Measurements from ENCODE around the gene SPATA9.
A peak's percentile ranks its signal among the peaks of the same experiment; 100 is the strongest.

The SPATA9 gene

DNA sequence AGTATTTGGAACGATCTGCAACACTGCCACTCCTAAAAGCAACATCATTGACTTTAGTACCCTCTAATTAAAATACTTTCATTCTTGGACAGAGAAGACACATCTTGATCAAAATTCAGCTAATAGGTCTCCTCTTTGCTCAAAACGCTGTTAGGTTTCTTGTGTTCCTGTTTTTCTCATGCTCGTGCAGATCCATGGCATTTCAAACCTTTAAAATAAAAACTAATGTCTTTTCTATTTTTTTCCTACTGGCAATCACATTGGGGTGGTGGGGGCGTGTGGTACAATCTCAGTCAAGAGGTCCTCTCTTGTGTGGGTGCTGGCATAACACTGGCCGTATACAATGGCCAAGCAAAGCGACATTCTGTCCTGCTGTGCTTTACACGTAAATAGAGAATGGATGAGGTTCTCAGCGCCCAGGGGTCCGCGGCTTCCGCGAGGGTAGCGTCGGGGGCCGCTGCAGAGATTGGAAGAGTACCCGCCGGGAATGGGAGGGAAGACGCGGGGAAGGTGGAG, 63.2 kb downstream of the SPATA9 start:
- Histone ChIP-seq H3K4me1 (ENCODE audit: control insufficient read depth, insufficient read depth, low read length, poor library complexity, severe bottlenecking) (peaks cover 49% of the 10 kb centered on the region), H3K27ac (ENCODE audit: insufficient read depth, low read length, poor library complexity, severe bottlenecking) (peak overlapping the region; percentile 57), H3K27me3 (replicated peaks; ENCODE audit: control insufficient read depth, insufficient read depth, low read length, poor library complexity, severe bottlenecking) (no peaks in the 10 kb centered on the region), H3K4me3 (ENCODE audit: insufficient read depth, low read depth, low read length, poor library complexity, severe bottlenecking) (peak overlapping the region; percentile 83), H3K9me3 (ENCODE audit: control insufficient read depth, low read length) (no peaks in the 10 kb centered on the region), H3K36me3 (ENCODE audit: control insufficient read depth, insufficient read depth, low read length) (no peaks in the 10 kb centered on the region)
- no peak for DNase-seq

DNA sequence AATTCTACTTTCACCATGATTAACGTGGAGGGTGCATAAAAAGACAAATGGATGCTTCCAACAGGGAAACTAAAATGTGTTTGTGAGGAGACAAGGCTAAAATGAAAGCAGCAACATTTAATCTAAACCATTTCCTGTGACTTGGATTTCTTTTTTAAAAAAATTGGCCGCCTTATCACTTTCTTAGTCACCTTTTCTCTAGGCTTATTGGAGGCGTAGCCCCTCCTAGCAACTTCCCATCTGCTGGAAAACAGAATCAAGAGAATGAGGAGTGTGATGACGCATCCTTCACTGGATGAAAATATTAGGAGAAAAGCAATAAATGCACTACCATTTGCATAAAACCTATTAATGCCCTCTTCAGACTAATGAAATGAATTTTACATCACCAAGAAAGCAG, 63.7 kb downstream of the SPATA9 start:
- no peak for DNase-seq
- no peaks in the 10 kb centered on the region for H3K9me3 ChIP-seq (ENCODE audit: control insufficient read depth, low read length)
- H3K36me3 ChIP-seq (ENCODE audit: control insufficient read depth, insufficient read depth, low read length), result no peaks in the 10 kb centered on the region
- H3K4me3 ChIP-seq (ENCODE audit: insufficient read depth, low read depth, low read length, poor library complexity, severe bottlenecking), result peak overlapping the region; percentile 83
- H3K27me3 ChIP-seq (replicated peaks; ENCODE audit: control insufficient read depth, insufficient read depth, low read length, poor library complexity, severe bottlenecking), result no peaks in the 10 kb centered on the region
- no peak overlapping the region for H3K27ac ChIP-seq (ENCODE audit: insufficient read depth, low read length, poor library complexity, severe bottlenecking)
- peaks cover 44% of the 10 kb centered on the region for H3K4me1 ChIP-seq (ENCODE audit: control insufficient read depth, insufficient read depth, low read length, poor library complexity, severe bottlenecking)

DNA sequence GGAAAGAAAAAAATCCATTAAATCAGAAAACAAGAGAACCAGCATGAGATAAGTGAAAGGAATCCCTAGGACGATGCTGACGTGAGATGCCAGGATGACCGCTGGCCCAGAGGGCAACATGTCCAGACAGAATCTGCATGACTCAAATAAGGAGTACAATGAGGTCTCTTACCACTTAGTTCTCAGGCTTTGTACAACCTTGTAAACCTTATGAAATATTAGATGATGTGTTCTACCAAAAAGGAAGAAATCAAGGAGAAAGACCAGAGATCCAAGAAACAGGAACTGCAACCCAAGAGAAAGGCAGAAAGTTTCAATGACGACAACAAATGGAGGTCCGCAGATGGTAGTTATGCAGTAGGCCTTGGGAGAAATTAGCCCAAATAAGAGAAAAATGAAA, 65.7 kb downstream of the SPATA9 start:
- DNase-seq, result no peak
- Histone ChIP-seq H3K4me3 (ENCODE audit: insufficient read depth, low read depth, low read length, poor library complexity, severe bottlenecking) (no peak overlapping the region), H3K4me1 (ENCODE audit: control insufficient read depth, insufficient read depth, low read length, poor library complexity, severe bottlenecking) (peaks cover 27% of the 10 kb centered on the region), H3K36me3 (ENCODE audit: control insufficient read depth, insufficient read depth, low read length) (no peaks in the 10 kb centered on the region), H3K9me3 (ENCODE audit: control insufficient read depth, low read length) (no peaks in the 10 kb centered on the region), H3K27ac (ENCODE audit: insufficient read depth, low read length, poor library complexity, severe bottlenecking) (no peak overlapping the region), H3K27me3 (replicated peaks; ENCODE audit: control insufficient read depth, insufficient read depth, low read length, poor library complexity, severe bottlenecking) (no peaks in the 10 kb centered on the region)

DNA sequence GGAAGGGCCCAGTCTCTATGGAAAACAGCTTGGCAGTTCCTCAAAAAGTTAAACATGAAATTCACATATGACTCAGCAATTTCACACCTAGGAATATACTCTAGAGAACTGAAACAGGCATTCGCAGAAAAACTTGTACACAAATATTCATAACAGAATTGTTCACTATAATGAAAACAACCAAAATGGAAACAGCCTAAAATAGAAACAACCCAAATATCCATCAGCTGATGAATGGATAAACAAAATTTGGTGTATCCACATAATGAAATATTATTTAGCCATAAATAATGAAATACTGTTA, 67.7 kb downstream of the SPATA9 start:
- H3K9me3 ChIP-seq (ENCODE audit: control insufficient read depth, low read length), result no peaks in the 10 kb centered on the region
- no peak overlapping the region for H3K4me3 ChIP-seq (ENCODE audit: insufficient read depth, low read depth, low read length, poor library complexity, severe bottlenecking)
- H3K36me3 ChIP-seq (ENCODE audit: control insufficient read depth, insufficient read depth, low read length), result no peaks in the 10 kb centered on the region
- no peak for DNase-seq
- peaks cover 17% of the 10 kb centered on the region for H3K4me1 ChIP-seq (ENCODE audit: control insufficient read depth, insufficient read depth, low read length, poor library complexity, severe bottlenecking)
- no peak overlapping the region for H3K27ac ChIP-seq (ENCODE audit: insufficient read depth, low read length, poor library complexity, severe bottlenecking)
- no peaks in the 10 kb centered on the region for H3K27me3 ChIP-seq (replicated peaks; ENCODE audit: control insufficient read depth, insufficient read depth, low read length, poor library complexity, severe bottlenecking)

DNA sequence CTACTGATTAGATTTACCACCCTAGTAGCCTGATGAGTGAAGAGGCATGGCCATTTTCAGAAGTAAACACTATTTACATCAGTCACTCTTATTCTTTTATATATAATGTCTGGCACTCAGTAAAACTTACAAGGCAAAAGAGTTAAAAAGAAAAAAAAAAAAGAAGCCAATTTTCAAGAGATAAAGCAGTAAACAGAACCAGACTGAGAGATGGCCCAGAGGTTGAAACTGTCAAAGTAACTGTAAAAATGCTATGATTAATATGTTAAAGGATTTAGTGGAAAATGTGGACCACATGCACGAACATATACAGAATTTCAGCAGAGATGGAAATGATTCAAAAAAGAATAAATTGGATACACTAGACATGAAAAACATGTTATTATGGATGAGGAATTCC, 69.3 kb downstream of the SPATA9 start:
- Histone ChIP-seq H3K36me3 (ENCODE audit: control insufficient read depth, insufficient read depth, low read length) (no peaks in the 10 kb centered on the region), H3K4me1 (ENCODE audit: control insufficient read depth, insufficient read depth, low read length, poor library complexity, severe bottlenecking) (peaks cover 2% of the 10 kb centered on the region), H3K4me3 (ENCODE audit: insufficient read depth, low read depth, low read length, poor library complexity, severe bottlenecking) (no peak overlapping the region), H3K27me3 (replicated peaks; ENCODE audit: control insufficient read depth, insufficient read depth, low read length, poor library complexity, severe bottlenecking) (no peaks in the 10 kb centered on the region), H3K9me3 (ENCODE audit: control insufficient read depth, low read length) (no peaks in the 10 kb centered on the region), H3K27ac (ENCODE audit: insufficient read depth, low read length, poor library complexity, severe bottlenecking) (no peak overlapping the region)
- DNase-seq, result no peak

DNA sequence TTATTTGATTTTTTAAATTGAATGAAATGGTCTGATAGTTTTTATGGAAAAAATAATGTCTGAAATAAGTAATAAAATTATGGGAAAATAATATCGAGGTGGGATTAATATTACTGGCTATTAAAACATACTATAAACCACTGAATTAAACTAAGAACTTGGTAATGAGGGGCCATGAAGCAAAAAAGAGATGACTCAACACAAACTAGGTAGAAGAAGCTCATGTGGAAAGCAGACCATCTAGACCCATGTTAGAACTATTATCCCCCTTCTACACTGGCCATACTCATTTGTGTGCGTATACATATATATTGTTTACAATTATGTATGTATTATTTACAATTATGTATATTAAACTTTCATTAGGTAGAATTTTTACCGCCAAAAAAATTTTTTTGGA, 71.4 kb downstream of the SPATA9 start:
- Histone ChIP-seq H3K36me3 (ENCODE audit: control insufficient read depth, insufficient read depth, low read length) (peaks cover 1% of the 10 kb centered on the region), H3K27me3 (replicated peaks; ENCODE audit: control insufficient read depth, insufficient read depth, low read length, poor library complexity, severe bottlenecking) (no peaks in the 10 kb centered on the region), H3K27ac (ENCODE audit: insufficient read depth, low read length, poor library complexity, severe bottlenecking) (no peak overlapping the region), H3K4me3 (ENCODE audit: insufficient read depth, low read depth, low read length, poor library complexity, severe bottlenecking) (no peak overlapping the region), H3K9me3 (ENCODE audit: control insufficient read depth, low read length) (no peaks in the 10 kb centered on the region), H3K4me1 (ENCODE audit: control insufficient read depth, insufficient read depth, low read length, poor library complexity, severe bottlenecking) (no peaks in the 10 kb centered on the region)
- DNase-seq, result no peak

DNA sequence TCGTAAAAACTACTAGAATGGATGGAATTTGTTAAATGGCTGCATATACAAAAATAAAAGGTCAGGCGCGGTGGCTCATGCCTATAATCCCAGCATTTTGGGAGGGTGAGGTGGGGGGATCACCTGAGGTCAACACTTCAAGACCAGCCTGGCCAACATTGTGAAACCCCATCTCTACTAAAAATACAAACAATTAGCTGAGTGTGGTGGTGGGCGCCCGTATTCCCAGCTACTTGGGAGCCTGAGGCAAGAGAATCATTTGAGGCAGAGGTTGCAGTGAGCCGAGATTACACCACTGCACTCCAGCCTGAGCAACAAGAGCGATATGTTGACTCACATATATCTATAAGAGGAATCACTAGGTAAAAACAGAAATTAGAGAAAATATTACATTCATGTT, 72.2 kb downstream of the SPATA9 start:
- H3K36me3 ChIP-seq (ENCODE audit: control insufficient read depth, insufficient read depth, low read length), result peaks cover 4% of the 10 kb centered on the region
- H3K27me3 ChIP-seq (replicated peaks; ENCODE audit: control insufficient read depth, insufficient read depth, low read length, poor library complexity, severe bottlenecking), result no peaks in the 10 kb centered on the region
- H3K27ac ChIP-seq (ENCODE audit: insufficient read depth, low read length, poor library complexity, severe bottlenecking), result no peak overlapping the region
- H3K4me3 ChIP-seq (ENCODE audit: insufficient read depth, low read depth, low read length, poor library complexity, severe bottlenecking), result no peak overlapping the region
- H3K4me1 ChIP-seq (ENCODE audit: control insufficient read depth, insufficient read depth, low read length, poor library complexity, severe bottlenecking), result no peaks in the 10 kb centered on the region
- no peaks in the 10 kb centered on the region for H3K9me3 ChIP-seq (ENCODE audit: control insufficient read depth, low read length)
- DNase-seq, result no peak

DNA sequence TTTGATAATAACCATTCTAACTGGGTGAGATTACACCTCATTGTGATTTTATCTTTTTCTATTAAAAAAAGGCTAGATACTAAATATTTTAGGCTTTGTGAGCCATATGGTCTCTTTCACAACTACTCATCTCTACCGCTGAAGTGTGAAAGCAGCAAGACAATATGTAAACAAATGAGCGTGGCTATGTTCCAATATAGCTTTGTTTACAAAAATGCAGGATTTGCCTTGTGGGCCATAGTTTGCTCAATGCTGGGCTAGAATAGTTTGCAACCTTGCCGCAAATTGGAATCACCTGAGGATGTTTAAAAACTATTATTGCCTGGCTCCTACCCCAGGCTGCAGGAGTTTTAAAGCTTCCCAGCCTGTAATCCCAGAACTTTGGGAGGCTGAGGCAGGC, 73.1 kb downstream of the SPATA9 start:
- Histone ChIP-seq H3K27me3 (replicated peaks; ENCODE audit: control insufficient read depth, insufficient read depth, low read length, poor library complexity, severe bottlenecking) (no peaks in the 10 kb centered on the region), H3K27ac (ENCODE audit: insufficient read depth, low read length, poor library complexity, severe bottlenecking) (no peak overlapping the region), H3K4me3 (ENCODE audit: insufficient read depth, low read depth, low read length, poor library complexity, severe bottlenecking) (no peak overlapping the region), H3K4me1 (ENCODE audit: control insufficient read depth, insufficient read depth, low read length, poor library complexity, severe bottlenecking) (no peaks in the 10 kb centered on the region), H3K9me3 (ENCODE audit: control insufficient read depth, low read length) (no peaks in the 10 kb centered on the region), H3K36me3 (ENCODE audit: control insufficient read depth, insufficient read depth, low read length) (peaks cover 4% of the 10 kb centered on the region)
- DNase-seq, result no peak
